Fibroblast of skin of left biceps (primary cell): ENCODE measurements around the gene ST8SIA3.

Source experiments
- DNase-seq, 2 experiments: peaks; one replicate each; pipeline ENCODE4 v3.0.0-alpha.2; 2013; ENCODE audit warnings: low read depth in 2 of 2

ST8SIA3 gene

GRCh38 chr18:57352271-57352701, at the start of gene ST8SIA3:
ST8SIA3 (plus strand) TSS chr18:57352557; CDS start chr18:57352847, 290 bp downstream.
- no peak for DNase-seq

- no peak for DNase-seq
Observed at GRCh38 chr18:57311472-57311871, 40.9 kb upstream of the ST8SIA3 start.

- no peak for DNase-seq
Observed at GRCh38 chr18:57312346-57313144, 39.8 kb upstream of the ST8SIA3 start.

- no peak for DNase-seq
Observed at GRCh38 chr18:57320603-57321002, 31.8 kb upstream of the ST8SIA3 start.

- no peak for DNase-seq
Observed at GRCh38 chr18:57325491-57326166, 26.7 kb upstream of the ST8SIA3 start.

- DNase-seq = no peak
Observed at GRCh38 chr18:57326718-57327323, 25.5 kb upstream of the ST8SIA3 start.

- DNase-seq = no peak
Observed at GRCh38 chr18:57328665-57329064, 23.7 kb upstream of the ST8SIA3 start.

GRCh38 chr18:57329856-57330255, 22.5 kb upstream of the ST8SIA3 start:
- no peak for DNase-seq

- DNase-seq = no peak
Observed at GRCh38 chr18:57331718-57332117, 20.6 kb upstream of the ST8SIA3 start.

- DNase-seq = no peak
Observed at GRCh38 chr18:57333940-57334339, 18.4 kb upstream of the ST8SIA3 start.

GRCh38 chr18:57334383-57334782, 18.0 kb upstream of the ST8SIA3 start:
- no peak for DNase-seq

- DNase-seq = no peak
Observed at GRCh38 chr18:57336343-57336742, 16.0 kb upstream of the ST8SIA3 start.

- no peak for DNase-seq
Observed at GRCh38 chr18:57337890-57338289, 14.5 kb upstream of the ST8SIA3 start.

- no peak for DNase-seq
Observed at GRCh38 chr18:57343833-57344232, 8.5 kb upstream of the ST8SIA3 start.

- DNase-seq = no peak
Observed at GRCh38 chr18:57346876-57347275, 5.5 kb upstream of the ST8SIA3 start.

GRCh38 chr18:57347784-57348183, 4.6 kb upstream of the ST8SIA3 start:
- no peak for DNase-seq

GRCh38 chr18:57352761-57353136, 392 bp downstream of the ST8SIA3 start:
- no peak for DNase-seq

GRCh38 chr18:57353137-57353939, 981 bp downstream of the ST8SIA3 start:
- no peak for DNase-seq

GRCh38 chr18:57353940-57354461, 1.6 kb downstream of the ST8SIA3 start:
- peak in 1 of 2 experiments; percentile 4 for DNase-seq

- DNase-seq = no peak
Observed at GRCh38 chr18:57359433-57359832, 7.1 kb downstream of the ST8SIA3 start.

- DNase-seq = no peak
Observed at GRCh38 chr18:57362714-57363113, 10.4 kb downstream of the ST8SIA3 start.

GRCh38 chr18:57364460-57364859, 12.1 kb downstream of the ST8SIA3 start:
- DNase-seq = no peak
